Neural cell (in vitro differentiated cells): ENCODE results near the gene EGLN1. TPM values are rescaled to one million over a fixed set of nuclear protein-coding genes. Genes with fewer than 3 reads are reported as not detected.

Experiments
- H2AFZ ChIP-seq: fragments of 200-600, 300-800 bp; sonication (generic), shearing (Covaris generic); 2 replicates; pipeline ENCODE4 v1.6.0; 2014; ENCODE audit warnings: low read depth, mild to moderate bottlenecking, antibody characterized with exemption, low read length, moderate library complexity
- H3F3A ChIP-seq: fragments of 200-600 bp; shearing (Covaris generic); 2 replicates; pipeline ENCODE4 v1.6.1; 2016; ENCODE audit warnings: mild to moderate bottlenecking, moderate library complexity, mixed read lengths, antibody characterized with exemption, low read length; ENCODE audit not compliant: insufficient read depth, poor library complexity, severe bottlenecking
- H3K27ac ChIP-seq: fragments of 200-600, 300-800 bp; sonication (generic), shearing (Covaris generic); 2 replicates; pipeline ENCODE4 v1.5.1; 2014; ENCODE audit warnings: mild to moderate bottlenecking, low read length, moderate library complexity
- H3K27me3 ChIP-seq: fragments of 300-800, 200-600 bp; sonication (generic), shearing (Covaris generic); 2 replicates; pipeline ENCODE4 v1.6.0; 2014; ENCODE audit warnings: mild to moderate bottlenecking, low read depth, low read length, moderate library complexity; ENCODE audit not compliant: insufficient read depth
- H3K36me3 ChIP-seq: fragments of 300-800, 200-600 bp; sonication (generic), shearing (Covaris generic); 2 replicates; pipeline ENCODE4 v1.5.1; 2014; ENCODE audit warnings: mild to moderate bottlenecking, antibody characterized with exemption, low read length, moderate library complexity; ENCODE audit not compliant: insufficient read depth
- H3K4me2 ChIP-seq: fragments of 300-800, 200-600 bp; sonication (generic), shearing (Covaris generic); 2 replicates; pipeline ENCODE4 v1.6.0; 2014; ENCODE audit warnings: mild to moderate bottlenecking, low read length
- H3K4me3 ChIP-seq: fragments of 300-800, 200-600 bp; sonication (generic), shearing (Covaris generic); 2 replicates; pipeline ENCODE4 v1.5.1; 2014; ENCODE audit warnings: mild to moderate bottlenecking, low read length, moderate library complexity
- H3K79me2 ChIP-seq: fragments of 200-600 bp; shearing (Covaris generic); replicated peaks from 2 replicates; pipeline ENCODE4 v1.6.0; 2014; ENCODE audit warnings: mild to moderate bottlenecking, low read length, moderate library complexity; ENCODE audit not compliant: insufficient read depth
- H3K9ac ChIP-seq: fragments of 300-800, 200-600 bp; sonication (generic), shearing (Covaris generic); 2 replicates; pipeline ENCODE4 v1.6.1; 2016; ENCODE audit warnings: mild to moderate bottlenecking, low read length, mixed read lengths
- H3K9me2 ChIP-seq: fragments of 200-600 bp; shearing (Covaris generic); 2 replicates; pipeline ENCODE4 v1.6.1; 2016; ENCODE audit warnings: mild to moderate bottlenecking, low read length, mixed read lengths; ENCODE audit not compliant: insufficient read depth
- H3K9me3 ChIP-seq: fragments of 200-600, 300-800 bp; sonication (generic), shearing (Covaris generic); 2 replicates; pipeline ENCODE4 v1.6.1; 2016; ENCODE audit warnings: mild to moderate bottlenecking, mixed run types, low read length, moderate library complexity, mixed read lengths
- H4K20me1 ChIP-seq: fragments of 200-600 bp; shearing (Covaris generic); 2 replicates; pipeline ENCODE4 v1.6.1; 2016; ENCODE audit warnings: mild to moderate bottlenecking, mixed run types; ENCODE audit not compliant: insufficient read depth
- EP300 ChIP-seq: fragments of 450-650 bp; conservative IDR thresholded peaks from 2 replicates; pipeline ENCODE4 v1.6.1; 2014; ENCODE audit warnings: antibody characterized with exemption, mild to moderate bottlenecking, moderate library complexity; ENCODE audit not compliant: poor library complexity, severe bottlenecking
- EZH2 ChIP-seq: fragments of 200-600, 300-800 bp; shearing (Covaris generic), sonication (generic); IDR thresholded peaks from 2 replicates; pipeline ENCODE4 v1.6.1; 2014; ENCODE audit warnings: antibody characterized with exemption, low read length, borderline replicate concordance, mild to moderate bottlenecking; ENCODE audit not compliant: insufficient read depth, poor library complexity, severe bottlenecking
- MXI1 ChIP-seq: fragments of 450-650 bp; conservative IDR thresholded peaks from 2 replicates; pipeline ENCODE4 v1.6.1; 2014; ENCODE audit warnings: antibody characterized with exemption, mild to moderate bottlenecking; ENCODE audit not compliant: poor library complexity, severe bottlenecking
- POLR2AphosphoS5 ChIP-seq: IDR thresholded peaks from 2 replicates; pipeline ENCODE4 v1.6.1; 2012
- RAD21 ChIP-seq: fragments of 450-650 bp; conservative IDR thresholded peaks from 2 replicates; pipeline ENCODE4 v1.6.1; 2014; ENCODE audit warnings: antibody characterized with exemption, mild to moderate bottlenecking, moderate library complexity
- SMC3 ChIP-seq: fragments of 450-650 bp; conservative IDR thresholded peaks from 2 replicates; pipeline ENCODE4 v1.6.1; 2014; ENCODE audit warnings: antibody characterized with exemption, mild to moderate bottlenecking, moderate library complexity; ENCODE audit not compliant: poor library complexity
- TAF1 ChIP-seq: IDR thresholded peaks from 2 replicates; pipeline ENCODE4 v1.6.1; 2012; ENCODE audit warnings: low read depth
- polyA plus RNA-seq: library from polyadenylated mRNA; depleted of rRNA; stranded (reverse); fragments of >200 nt; gene quantifications from 2 replicates; pipeline ENCODE4 v1.2.3, GENCODE V29; 2014
- TF ChIP-seq, protein P1 (sequence below): fragments of 450-650 bp; IDR thresholded peaks from 2 replicates; pipeline ENCODE4 v1.5.1; 2014; ENCODE audit warnings: antibody characterized with exemption, mild to moderate bottlenecking, moderate library complexity; ENCODE audit not compliant: poor library complexity, severe bottlenecking
- TF ChIP-seq, protein P2 (sequence below): IDR thresholded peaks from 2 replicates; pipeline ENCODE4 v1.6.1; 2012; ENCODE audit warnings: borderline replicate concordance

EGLN1 gene
- polyA plus RNA-seq, 1 donor from 2014 or later = 33.2 TPM

DNA sequence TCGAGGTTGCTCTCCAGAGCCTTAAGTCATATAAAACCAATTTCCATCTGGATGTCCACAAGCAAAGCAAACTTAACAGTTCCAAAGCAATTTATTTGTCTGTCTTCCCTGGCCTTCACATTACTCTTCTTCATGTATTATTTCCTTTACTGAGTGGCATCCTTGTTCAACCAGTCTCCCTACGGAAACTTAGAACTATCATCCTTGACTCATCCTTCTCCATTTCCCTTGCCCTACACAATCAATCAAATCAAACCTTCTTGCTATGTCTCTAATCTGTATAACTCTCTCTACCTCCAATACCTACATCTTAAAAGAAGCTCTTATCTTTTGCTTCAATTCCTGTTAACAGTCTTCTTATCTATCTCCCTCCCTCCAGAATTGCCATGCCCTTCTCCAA lies 25.4 kb downstream of the EGLN1 start:
- Histone ChIP-seq H2AFZ (no peak overlapping the region), H3K36me3 (no peaks in the 10 kb centered on the region), H3K4me2 (no peak overlapping the region), H3K27me3 (no peaks in the 10 kb centered on the region), H4K20me1 (no peaks in the 10 kb centered on the region), H3K27ac (no peak overlapping the region), H3K9ac (no peak overlapping the region), H3F3A (no peaks in the 10 kb centered on the region), H3K4me3 (no peak overlapping the region), H3K79me2 (peaks cover 4% of the 10 kb centered on the region), H3K9me3 (no peaks in the 10 kb centered on the region), H3K9me2 (no peaks in the 10 kb centered on the region)
- TF ChIP-seq TAF1 (no peak), EP300 (no peak), EZH2 (no peak), MXI1 (no peak), POLR2AphosphoS5 (no peak), SMC3 (no peak), RAD21 (no peak)
- TF ChIP-seq, protein P1, sequence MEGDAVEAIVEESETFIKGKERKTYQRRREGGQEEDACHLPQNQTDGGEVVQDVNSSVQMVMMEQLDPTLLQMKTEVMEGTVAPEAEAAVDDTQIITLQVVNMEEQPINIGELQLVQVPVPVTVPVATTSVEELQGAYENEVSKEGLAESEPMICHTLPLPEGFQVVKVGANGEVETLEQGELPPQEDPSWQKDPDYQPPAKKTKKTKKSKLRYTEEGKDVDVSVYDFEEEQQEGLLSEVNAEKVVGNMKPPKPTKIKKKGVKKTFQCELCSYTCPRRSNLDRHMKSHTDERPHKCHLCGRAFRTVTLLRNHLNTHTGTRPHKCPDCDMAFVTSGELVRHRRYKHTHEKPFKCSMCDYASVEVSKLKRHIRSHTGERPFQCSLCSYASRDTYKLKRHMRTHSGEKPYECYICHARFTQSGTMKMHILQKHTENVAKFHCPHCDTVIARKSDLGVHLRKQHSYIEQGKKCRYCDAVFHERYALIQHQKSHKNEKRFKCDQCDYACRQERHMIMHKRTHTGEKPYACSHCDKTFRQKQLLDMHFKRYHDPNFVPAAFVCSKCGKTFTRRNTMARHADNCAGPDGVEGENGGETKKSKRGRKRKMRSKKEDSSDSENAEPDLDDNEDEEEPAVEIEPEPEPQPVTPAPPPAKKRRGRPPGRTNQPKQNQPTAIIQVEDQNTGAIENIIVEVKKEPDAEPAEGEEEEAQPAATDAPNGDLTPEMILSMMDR = no peak
- TF ChIP-seq, protein P2, sequence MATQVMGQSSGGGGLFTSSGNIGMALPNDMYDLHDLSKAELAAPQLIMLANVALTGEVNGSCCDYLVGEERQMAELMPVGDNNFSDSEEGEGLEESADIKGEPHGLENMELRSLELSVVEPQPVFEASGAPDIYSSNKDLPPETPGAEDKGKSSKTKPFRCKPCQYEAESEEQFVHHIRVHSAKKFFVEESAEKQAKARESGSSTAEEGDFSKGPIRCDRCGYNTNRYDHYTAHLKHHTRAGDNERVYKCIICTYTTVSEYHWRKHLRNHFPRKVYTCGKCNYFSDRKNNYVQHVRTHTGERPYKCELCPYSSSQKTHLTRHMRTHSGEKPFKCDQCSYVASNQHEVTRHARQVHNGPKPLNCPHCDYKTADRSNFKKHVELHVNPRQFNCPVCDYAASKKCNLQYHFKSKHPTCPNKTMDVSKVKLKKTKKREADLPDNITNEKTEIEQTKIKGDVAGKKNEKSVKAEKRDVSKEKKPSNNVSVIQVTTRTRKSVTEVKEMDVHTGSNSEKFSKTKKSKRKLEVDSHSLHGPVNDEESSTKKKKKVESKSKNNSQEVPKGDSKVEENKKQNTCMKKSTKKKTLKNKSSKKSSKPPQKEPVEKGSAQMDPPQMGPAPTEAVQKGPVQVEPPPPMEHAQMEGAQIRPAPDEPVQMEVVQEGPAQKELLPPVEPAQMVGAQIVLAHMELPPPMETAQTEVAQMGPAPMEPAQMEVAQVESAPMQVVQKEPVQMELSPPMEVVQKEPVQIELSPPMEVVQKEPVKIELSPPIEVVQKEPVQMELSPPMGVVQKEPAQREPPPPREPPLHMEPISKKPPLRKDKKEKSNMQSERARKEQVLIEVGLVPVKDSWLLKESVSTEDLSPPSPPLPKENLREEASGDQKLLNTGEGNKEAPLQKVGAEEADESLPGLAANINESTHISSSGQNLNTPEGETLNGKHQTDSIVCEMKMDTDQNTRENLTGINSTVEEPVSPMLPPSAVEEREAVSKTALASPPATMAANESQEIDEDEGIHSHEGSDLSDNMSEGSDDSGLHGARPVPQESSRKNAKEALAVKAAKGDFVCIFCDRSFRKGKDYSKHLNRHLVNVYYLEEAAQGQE = no peak

DNA sequence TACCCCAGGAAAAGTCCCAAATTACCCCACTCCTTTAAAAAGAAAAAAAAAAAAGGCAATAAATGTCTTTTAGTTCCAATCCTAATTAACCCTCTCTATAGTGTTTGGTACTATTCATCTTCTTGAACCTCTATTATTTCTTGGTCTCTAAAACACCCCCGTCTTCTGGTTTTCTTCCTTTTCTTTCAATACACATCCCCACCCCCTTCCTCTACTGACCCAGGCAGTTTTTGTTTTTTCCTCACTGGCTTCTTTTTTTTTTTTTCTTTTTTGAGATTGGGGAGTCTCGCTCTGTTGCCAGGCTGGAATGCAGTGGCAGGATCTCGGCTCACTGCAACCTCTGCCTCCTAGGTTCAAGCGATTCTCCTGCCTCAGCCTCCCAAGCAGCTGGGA lies 26.1 kb downstream of the EGLN1 start:
- Histone ChIP-seq H3K9me2 (no peaks in the 10 kb centered on the region), H3K27ac (no peak overlapping the region), H3F3A (no peaks in the 10 kb centered on the region), H3K4me2 (no peak overlapping the region), H3K9ac (no peak overlapping the region), H3K4me3 (no peak overlapping the region), H2AFZ (no peak overlapping the region), H3K79me2 (peaks cover under 1% of the 10 kb centered on the region), H3K36me3 (no peaks in the 10 kb centered on the region), H4K20me1 (no peaks in the 10 kb centered on the region), H3K9me3 (no peaks in the 10 kb centered on the region), H3K27me3 (no peaks in the 10 kb centered on the region)
- TF ChIP-seq, protein P1 = no peak
- TF ChIP-seq, protein P2 = no peak
- TF ChIP-seq RAD21 = no peak
- TF ChIP-seq TAF1 = no peak
- no peak for TF ChIP-seq EZH2
- TF ChIP-seq SMC3 = no peak
- no peak for TF ChIP-seq POLR2AphosphoS5
- no peak for TF ChIP-seq EP300
